H1 (cell line): Measurements from ENCODE around the gene ALDH1B1. TPM values are rescaled to one million over a fixed set of nuclear protein-coding genes. Genes with fewer than 3 reads are reported as not detected.

Experiments used
- CTCF ChIA-PET: fragments of 300-600 bp; sonication (Branson Sonifier 250); formaldehyde crosslinking; loops from one replicate; lab custom pipeline; 2021; ENCODE audit not compliant: partially characterized antibody; lab: Charles Lee
- POLR2A ChIA-PET: fragments of 300-600 bp; sonication (Branson Sonifier 250); formaldehyde crosslinking; loops from one replicate; lab custom pipeline; 2021; ENCODE audit warnings: inconsistent platforms; ENCODE audit not compliant: partially characterized antibody; lab: Charles Lee
- DNase-seq, 2 experiments: peaks; one replicate each; pipeline versions ENCODE4 v3.0.0 to v3.0.0-alpha.2; 2010 to 2022; ENCODE audit warnings: low spot score in 2 of 2, low read depth in 1 of 2, mixed read lengths in 1 of 2
- FAIRE-seq: peaks from 2 replicates; lab custom pipeline; 2011; peaks lifted over from hg19 to GRCh38; lab: Jason Lieb, UNC
- H2AFZ ChIP-seq: 2 replicates; pipeline ENCODE4 v1.8.1; 2012; ENCODE audit warnings: low read length, inconsistent platforms
- H2AK5ac ChIP-seq: 2 replicates; pipeline ENCODE4 v1.6.1; 2013; ENCODE audit warnings: low read depth, low read length
- H2BK120ac ChIP-seq: replicated peaks from 2 replicates; pipeline ENCODE3; 2013; ENCODE audit warnings: low read depth, low read length, inconsistent platforms
- H2BK12ac ChIP-seq: 2 replicates; pipeline ENCODE4 v1.6.1; 2013; ENCODE audit warnings: low read depth, low read length
- H2BK15ac ChIP-seq: 2 replicates; pipeline ENCODE4 v1.6.1; 2013; ENCODE audit warnings: low read length
- H2BK20ac ChIP-seq: 2 replicates; pipeline ENCODE4 v1.6.1; 2013; ENCODE audit warnings: low read length
- H2BK5ac ChIP-seq: 2 replicates; pipeline ENCODE4 v1.6.1; 2013; ENCODE audit warnings: low read depth, low read length
- H3K14ac ChIP-seq: 2 replicates; pipeline ENCODE4 v1.6.1; 2013; ENCODE audit warnings: inconsistent platforms; ENCODE audit not compliant: insufficient read length
- H3K18ac ChIP-seq: 2 replicates; pipeline ENCODE4 v1.6.1; 2013; ENCODE audit warnings: low read length; ENCODE audit errors: extremely low read depth
- H3K23ac ChIP-seq: 2 replicates; pipeline ENCODE4 v1.6.1; 2013; ENCODE audit warnings: inconsistent platforms; ENCODE audit not compliant: insufficient read length
- H3K23me2 ChIP-seq: 2 replicates; pipeline ENCODE4 v1.6.1; 2013; ENCODE audit warnings: low read depth, low read length
- H3K27ac ChIP-seq: 2 replicates; pipeline ENCODE4 v1.6.1; 2011; ENCODE audit warnings: low read depth, low read length, inconsistent platforms
- H3K27me3 ChIP-seq, 4 experiments: replicated peaks in 1 of 4; 1 replicate in 1 of 4; 2 replicates in 3 of 4; pipeline versions ENCODE4 v1.6.1 to v1.8.1; 2011 to 2013; ENCODE audit warnings: low read length in 3 of 4, mild to moderate bottlenecking in 3 of 4, inconsistent platforms in 2 of 4, mixed read lengths in 2 of 4, moderate library complexity in 1 of 4; ENCODE audit not compliant: control insufficient read depth in 3 of 4, insufficient read depth in 3 of 4; ENCODE audit errors: extremely low read depth in 1 of 4
- H3K36me3 ChIP-seq, 4 experiments: 2 replicates each; pipeline versions ENCODE4 v1.6.1 to v1.8.1; 2011 to 2013; ENCODE audit warnings: mild to moderate bottlenecking in 4 of 4, low read length in 3 of 4, moderate library complexity in 2 of 4, control low read depth in 1 of 4, inconsistent platforms in 1 of 4; ENCODE audit not compliant: insufficient read depth in 4 of 4, control insufficient read depth in 2 of 4
- H3K4ac ChIP-seq: replicated peaks from 2 replicates; pipeline ENCODE3; 2013; ENCODE audit warnings: low read length, low read depth, mixed read lengths, inconsistent platforms; ENCODE audit not compliant: insufficient read length
- H3K4me1 ChIP-seq, 4 experiments: replicated peaks in 1 of 4; 1 replicate in 1 of 4; 2 replicates in 3 of 4; pipeline versions ENCODE4 v1.6.1 to v1.8.1; 2011 to 2013; ENCODE audit warnings: low read length in 3 of 4, inconsistent platforms in 2 of 4, mixed read lengths in 1 of 4; ENCODE audit not compliant: insufficient read depth in 4 of 4, control insufficient read depth in 3 of 4
- H3K4me2 ChIP-seq, 2 experiments: 2 replicates each; pipeline versions ENCODE4 v1.6.1 to v1.8.1; 2011 to 2013; ENCODE audit warnings: low read depth in 2 of 2, low read length in 2 of 2, control low read depth in 1 of 2, inconsistent platforms in 1 of 2, mild to moderate bottlenecking in 1 of 2; ENCODE audit not compliant: insufficient read depth in 1 of 2
- H3K4me3 ChIP-seq, 4 experiments: fragments of 200-600, 300-600 bp in 1 of 4; sonication (generic), shearing (Covaris generic), sonication (Bioruptor Twin) in 1 of 4; 2 replicates each; pipeline versions ENCODE4 v1.5.1 to v1.8.1; 2011 to 2016; ENCODE audit warnings: low read length in 4 of 4, low read depth in 3 of 4, control low read depth in 2 of 4, inconsistent platforms in 2 of 4, mild to moderate bottlenecking in 2 of 4, mixed read lengths in 1 of 4, moderate library complexity in 1 of 4; ENCODE audit not compliant: insufficient read depth in 2 of 4; ENCODE audit errors: extremely low read depth in 1 of 4
- H3K56ac ChIP-seq: replicated peaks from 2 replicates; pipeline ENCODE3; 2013; ENCODE audit warnings: low read depth, mild to moderate bottlenecking, mixed read lengths, low read length, inconsistent platforms; ENCODE audit not compliant: insufficient read length
- H3K79me1 ChIP-seq: 2 replicates; pipeline ENCODE4 v1.6.1; 2013; ENCODE audit warnings: low read depth, low read length, control low read depth
- H3K79me2 ChIP-seq, 2 experiments: 2 replicates each; pipeline versions ENCODE4 v1.6.1 to v1.8.1; 2012 to 2013; ENCODE audit warnings: low read length in 2 of 2, mild to moderate bottlenecking in 2 of 2, inconsistent platforms in 1 of 2; ENCODE audit not compliant: insufficient read depth in 2 of 2, control insufficient read depth in 1 of 2
- H3K9ac ChIP-seq, 4 experiments: replicated peaks in 1 of 4; 1 replicate in 1 of 4; 2 replicates in 3 of 4; pipeline versions ENCODE4 v1.6.1 to v1.8.1; 2011 to 2013; ENCODE audit warnings: low read depth in 3 of 4, low read length in 3 of 4, control low read depth in 2 of 4, mild to moderate bottlenecking in 2 of 4, moderate library complexity in 2 of 4, inconsistent platforms in 1 of 4; ENCODE audit errors: extremely low read depth in 1 of 4
- H3K9me3 ChIP-seq, 2 experiments: 2 replicates each; pipeline versions ENCODE4 v1.6.1 to v1.8.1; 2012 to 2013; ENCODE audit warnings: mild to moderate bottlenecking in 2 of 2, moderate library complexity in 2 of 2, control low read depth in 1 of 2, inconsistent platforms in 1 of 2, low read depth in 1 of 2, low read length in 1 of 2, mixed read lengths in 1 of 2; ENCODE audit not compliant: insufficient read depth in 2 of 2
- H4K20me1 ChIP-seq, 2 experiments: replicated peaks in 1 of 2; 2 replicates each; pipeline versions ENCODE3 to v1.8.1; 2011 to 2013; ENCODE audit warnings: inconsistent platforms in 2 of 2, low read length in 2 of 2, mild to moderate bottlenecking in 1 of 2; ENCODE audit not compliant: insufficient read depth in 2 of 2, control insufficient read depth in 1 of 2
- H4K5ac ChIP-seq: 2 replicates; pipeline ENCODE4 v1.6.1; 2013; ENCODE audit warnings: low read length, low read depth, mixed read lengths, inconsistent platforms; ENCODE audit not compliant: insufficient read length
- H4K8ac ChIP-seq: 2 replicates; pipeline ENCODE4 v1.8.0; 2013; ENCODE audit warnings: mild to moderate bottlenecking, moderate library complexity, low read length, inconsistent platforms; ENCODE audit not compliant: insufficient read depth; ENCODE audit errors: extremely low read depth
- H4K91ac ChIP-seq: replicated peaks from 2 replicates; pipeline ENCODE3; 2013; ENCODE audit warnings: low read length, mixed read lengths, inconsistent platforms; ENCODE audit not compliant: insufficient read length
- RXRA ChIP-seq: IDR thresholded peaks from 2 replicates; pipeline ENCODE4 v1.6.1; 2011; ENCODE audit warnings: low read depth, mild to moderate bottlenecking, low read length, moderate library complexity; ENCODE audit not compliant: insufficient read depth
- SP2 ChIP-seq: IDR thresholded peaks from 2 replicates; pipeline ENCODE4 v1.6.1; 2012; ENCODE audit warnings: mild to moderate bottlenecking, low read length, inconsistent platforms
- SRF ChIP-seq: IDR thresholded peaks from 2 replicates; pipeline ENCODE4 v1.6.1; 2011; ENCODE audit warnings: mild to moderate bottlenecking, low read depth, low read length, moderate library complexity
- TAF1 ChIP-seq: IDR thresholded peaks from 2 replicates; pipeline ENCODE4 v1.6.1; 2011; ENCODE audit warnings: mild to moderate bottlenecking, low read depth, low read length
- TCF12 ChIP-seq: IDR thresholded peaks from 2 replicates; pipeline ENCODE4 v1.6.1; 2011; ENCODE audit warnings: low read depth, mild to moderate bottlenecking, low read length
- WGBS, 2 experiments: shearing (Covaris generic) in 1 of 2; methylation state at CpG; one replicate each; pipeline versions ENCODE4 v1.1.6 to v1.1.7; 2013 to 2015; ENCODE audit warnings: low lambda C conversion rate in 2 of 2, mixed read lengths in 2 of 2, inconsistent platforms in 1 of 2, low coverage in 1 of 2, missing lambda C conversion rate in 1 of 2; ENCODE audit not compliant: insufficient replicate concordance in 2 of 2, insufficient coverage in 1 of 2, insufficient read length in 1 of 2; ENCODE audit errors: extremely low coverage in 1 of 2, missing lambda C conversion rate in 1 of 2; 5-methylcytosine and 5-hydroxymethylcytosine counted together
- polyA plus RNA-seq, 7 experiments: library from polyadenylated mRNA; depleted of rRNA in 3 of 7; stranded (reverse) in 5 of 7; unstranded in 2 of 7; fragments of >200 nt in 5 of 7; fragments of 200-250 nt in 2 of 7; gene quantifications; 1 replicate in 5 of 7; 2 replicates in 1 of 7; 4 replicates in 1 of 7; pipeline versions ENCODE4 v1.2.1 to v1.2.3, GENCODE V29; 2011 to 2013; ENCODE audit warnings: missing spikeins in 2 of 7, mixed read lengths in 2 of 7
- total RNA-seq: library from RNA; stranded (reverse); fragmentation: NEBNext Ultra II Directional; extraction: Animal tissue kit (Norgen Biotek cat#: 25700); gene quantifications from 2 replicates; pipeline ENCODE4 v1.2.1, GENCODE V29; 2021
- TF ChIP-seq, protein P1 (sequence below): IDR thresholded peaks from 2 replicates; pipeline ENCODE4 v1.6.1; 2012; ENCODE audit warnings: inconsistent platforms

Gene ALDH1B1
- total and polyA plus RNA-seq, 2 of the 8 experiments (the other 6 are each of a cell fraction or from before 2014, with no cell fraction given): 41.6 to 78.7 TPM

DNA sequence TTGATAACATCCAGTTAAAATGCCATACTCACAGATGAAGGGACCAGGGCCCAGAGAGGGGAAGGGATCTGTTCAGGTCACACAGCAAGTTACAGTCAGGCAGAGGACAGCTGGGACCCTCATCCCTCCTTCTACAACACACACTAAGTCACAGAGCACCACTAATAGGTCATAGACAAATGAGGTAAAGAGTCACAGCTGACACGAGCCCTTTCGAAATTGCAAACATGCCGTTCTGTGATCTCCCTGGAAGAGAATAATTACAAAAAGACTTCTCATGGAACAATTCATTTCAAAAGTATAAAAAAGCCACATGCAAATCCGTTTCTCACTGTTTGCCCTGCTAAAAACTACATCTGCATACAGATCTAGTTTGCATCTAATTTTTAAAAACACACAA, 16.2 kb downstream of the ALDH1B1 start:
- H3K27me3 ChIP-seq: no peaks in the 10 kb centered on the region
- H3K23ac ChIP-seq: no peak overlapping the region
- H3K4ac ChIP-seq: no peak overlapping the region
- H3K4me2 ChIP-seq: no peak overlapping the region
- H3K23me2 ChIP-seq: no peaks in the 10 kb centered on the region
- no peaks in the 10 kb centered on the region for H3K4me1 ChIP-seq
- no peak overlapping the region for H4K8ac ChIP-seq
- DNase-seq (no peak), FAIRE-seq (no peak)
- H3K9ac ChIP-seq: no peak overlapping the region
- no peak overlapping the region for H4K5ac ChIP-seq
- H2BK15ac ChIP-seq: no peak overlapping the region
- H3K4me3 ChIP-seq: no peak overlapping the region
- H4K20me1 ChIP-seq: peaks cover 0 to 2% of the 10 kb centered on the region in 2 experiments
- H4K91ac ChIP-seq: no peak overlapping the region
- no peak overlapping the region for H2BK12ac ChIP-seq
- 69% methylated on average over 4 of the region's 4 CpGs; no CpG with 5 or more reads in 1 of the 2 experiments for WGBS, 2 experiments
- no peaks in the 10 kb centered on the region for H3K9me3 ChIP-seq
- no peak overlapping the region for H2AFZ ChIP-seq
- CTCF ChIA-PET: interaction anchor here (0.8 to 2.4 kb wide), 3 partner anchors 8 to 12 kb away, joined by 3 to 6 read pairs (median 3); no protein-coding TSS in a partner anchor
- no peak overlapping the region for H3K14ac ChIP-seq
- TF ChIP-seq TAF1 (no peak), RXRA (no peak), SP2 (no peak), SRF (no peak), TCF12 (no peak)
- TF ChIP-seq, protein P1, sequence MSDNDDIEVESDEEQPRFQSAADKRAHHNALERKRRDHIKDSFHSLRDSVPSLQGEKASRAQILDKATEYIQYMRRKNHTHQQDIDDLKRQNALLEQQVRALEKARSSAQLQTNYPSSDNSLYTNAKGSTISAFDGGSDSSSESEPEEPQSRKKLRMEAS: no peak
- no peak overlapping the region for H2BK5ac ChIP-seq
- no peak overlapping the region for H3K27ac ChIP-seq
- no peaks in the 10 kb centered on the region for H3K79me1 ChIP-seq
- H3K36me3 ChIP-seq: peaks cover 0 to 5% (median 2%) of the 10 kb centered on the region in 4 experiments; a peak in 2 of 8 replicates
- no peak overlapping the region for H3K56ac ChIP-seq
- no peak overlapping the region for H3K18ac ChIP-seq
- H2BK20ac ChIP-seq: no peak overlapping the region
- POLR2A ChIA-PET: no interaction called here
- no peaks in the 10 kb centered on the region for H3K79me2 ChIP-seq
- H2AK5ac ChIP-seq: no peak overlapping the region
- no peak overlapping the region for H2BK120ac ChIP-seq
